HK-2 (cell line): Measurements from ENCODE around the gene KNDC1.
"Not testable (repeated sequence)": the region's sequence is repeated elsewhere in the genome, so short reads cannot be mapped to it uniquely, and the experiment has no call there.

ENCODE experiments used
- DNase-seq: peaks from one replicate; pipeline ENCODE4 v3.0.0-alpha.2; 2018; ENCODE audit not compliant: unreplicated experiment

The KNDC1 gene

DNA sequence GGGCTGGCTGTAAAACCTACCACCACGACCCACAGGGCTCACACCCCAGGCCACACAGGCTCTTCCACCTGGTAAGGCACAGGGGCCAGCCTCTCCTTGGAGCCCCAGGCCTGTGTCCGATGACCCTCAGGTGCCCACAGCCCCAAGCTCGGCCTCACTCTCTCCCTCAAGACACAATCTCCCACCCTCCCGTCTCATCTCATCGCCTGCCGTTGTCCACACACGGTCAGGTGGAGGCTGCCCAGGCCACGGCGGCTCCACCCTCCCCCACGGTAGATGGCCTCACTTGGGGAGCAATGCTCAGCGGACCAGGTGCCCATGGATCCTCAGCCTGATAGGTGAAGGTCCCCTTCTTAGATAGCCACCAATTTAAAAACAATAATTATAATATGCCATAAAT is 61.3 kb downstream of the KNDC1 start:
- no peak for DNase-seq

DNA sequence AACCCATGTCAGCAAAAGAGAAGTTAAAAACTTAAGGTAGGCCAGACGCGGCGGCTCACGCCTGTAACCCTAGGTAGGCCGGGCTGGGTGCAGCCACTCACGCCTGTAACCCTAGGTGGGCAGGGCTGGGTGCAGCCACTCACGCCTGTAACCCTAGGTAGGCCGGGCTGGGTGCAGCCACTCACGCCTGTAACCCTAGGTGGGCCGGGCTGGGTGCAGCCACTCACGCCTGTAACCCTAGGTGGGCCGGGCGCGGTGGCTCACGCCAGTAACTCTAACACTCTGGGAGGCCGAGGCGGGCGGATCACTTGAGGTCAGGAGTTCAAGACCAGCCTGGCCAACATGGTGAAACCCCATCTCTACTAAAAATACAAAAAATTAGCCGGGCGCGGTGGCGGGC is 61.7 kb downstream of the KNDC1 start:
- not testable (repeated sequence) for DNase-seq

DNA sequence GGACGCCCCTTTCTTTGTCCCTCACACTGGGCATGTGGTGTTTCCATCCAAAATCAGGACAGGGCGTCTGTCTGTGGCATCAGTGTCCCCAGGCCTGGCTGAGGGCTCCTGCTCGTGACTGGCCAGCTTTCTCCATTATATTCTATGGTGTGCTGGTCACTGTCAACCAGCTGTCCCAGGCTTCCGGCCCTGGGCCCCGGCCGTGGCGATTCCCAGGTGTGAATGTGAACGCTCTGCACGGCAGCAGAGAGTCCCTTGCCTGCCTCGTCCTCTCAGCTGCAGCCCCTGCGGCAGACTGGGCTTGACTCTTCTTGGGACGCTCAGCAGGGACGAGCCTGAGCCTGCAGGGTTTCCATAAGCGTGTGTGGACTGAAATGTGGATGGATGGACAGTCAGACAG is 64.1 kb downstream of the KNDC1 start:
- DNase-seq, result no peak

DNA sequence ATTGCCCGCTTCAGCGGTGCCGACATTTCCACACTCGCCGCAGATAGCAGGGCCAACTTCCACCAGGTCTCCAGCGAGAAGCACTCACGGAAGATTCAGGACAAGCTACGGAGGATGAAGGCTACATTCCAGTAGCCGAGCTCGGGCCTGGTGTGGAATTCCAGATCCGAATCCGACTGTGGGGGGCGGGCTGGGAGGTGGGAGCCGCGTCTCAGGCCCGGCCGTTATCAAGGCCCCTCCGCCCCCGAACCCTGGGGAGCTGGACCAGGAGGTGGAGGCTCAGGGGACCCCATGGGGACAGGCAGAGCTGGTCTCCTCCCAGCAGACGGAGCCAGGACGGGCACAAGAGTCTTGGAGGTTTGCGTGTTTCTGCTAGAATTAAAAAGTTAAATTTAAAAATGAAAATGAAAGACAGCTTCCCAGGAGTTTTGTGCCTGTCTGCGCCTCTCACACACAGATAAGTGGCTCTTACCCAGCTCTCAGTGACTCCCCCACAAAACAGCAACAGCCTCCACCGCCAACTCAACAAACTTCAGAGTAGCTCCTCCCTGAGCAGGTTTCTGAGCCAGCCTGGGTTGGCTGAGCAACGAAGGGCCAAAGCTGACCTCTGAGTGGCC is 64.8 kb downstream of the KNDC1 start:
- no peak for DNase-seq

DNA sequence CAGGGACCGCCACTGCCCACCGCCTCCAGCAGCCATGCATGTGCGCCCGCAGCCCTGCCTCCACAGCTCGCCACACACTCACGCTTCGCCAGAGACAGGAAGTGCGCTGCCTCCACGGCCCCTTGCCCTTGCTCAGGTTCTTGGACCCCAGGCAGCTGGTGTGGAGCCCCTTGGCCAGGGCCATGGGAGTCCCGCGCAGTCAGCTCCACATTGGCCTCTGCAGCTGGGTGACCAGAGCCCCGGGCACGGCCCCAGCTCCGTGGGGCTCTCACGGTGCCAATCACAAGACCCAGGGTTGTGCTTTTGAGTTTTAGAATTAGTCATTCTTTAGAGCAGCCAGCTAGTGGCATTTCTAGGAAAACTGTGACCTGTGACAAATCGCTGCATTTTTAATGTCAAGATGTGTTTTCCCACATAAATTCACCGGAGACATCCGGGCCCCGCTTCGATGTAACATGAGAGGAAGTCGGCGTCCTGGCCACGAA is 65.7 kb downstream of the KNDC1 start:
- peak; percentile 33 for DNase-seq

DNA sequence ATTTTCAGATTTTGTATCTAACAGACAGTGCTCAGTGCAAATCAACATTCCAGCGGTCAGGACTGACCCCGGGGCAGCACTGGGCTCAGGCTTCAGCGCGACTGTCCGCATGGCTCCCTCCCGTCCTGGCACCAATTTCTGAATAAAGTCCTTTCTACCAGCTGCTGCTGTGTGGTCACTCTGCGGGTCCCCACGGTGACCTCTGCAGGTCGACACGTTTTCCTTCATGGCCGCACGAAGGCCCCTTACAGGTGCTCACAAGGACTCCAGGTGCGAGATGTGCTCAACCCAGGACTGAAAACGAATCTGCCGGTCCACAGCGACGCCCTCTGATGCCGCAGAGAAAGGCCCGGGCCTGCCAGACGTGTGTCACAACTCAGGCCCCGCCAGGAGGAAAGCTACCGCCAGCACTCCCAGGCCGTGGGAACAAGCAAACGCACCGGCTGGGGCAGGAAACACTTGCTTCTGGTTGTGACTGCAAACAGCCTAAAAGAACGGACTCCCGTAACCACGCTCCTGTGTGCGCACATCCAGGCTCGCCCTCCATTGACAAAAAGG is 66.3 kb downstream of the KNDC1 start:
- DNase-seq, result no peak

DNA sequence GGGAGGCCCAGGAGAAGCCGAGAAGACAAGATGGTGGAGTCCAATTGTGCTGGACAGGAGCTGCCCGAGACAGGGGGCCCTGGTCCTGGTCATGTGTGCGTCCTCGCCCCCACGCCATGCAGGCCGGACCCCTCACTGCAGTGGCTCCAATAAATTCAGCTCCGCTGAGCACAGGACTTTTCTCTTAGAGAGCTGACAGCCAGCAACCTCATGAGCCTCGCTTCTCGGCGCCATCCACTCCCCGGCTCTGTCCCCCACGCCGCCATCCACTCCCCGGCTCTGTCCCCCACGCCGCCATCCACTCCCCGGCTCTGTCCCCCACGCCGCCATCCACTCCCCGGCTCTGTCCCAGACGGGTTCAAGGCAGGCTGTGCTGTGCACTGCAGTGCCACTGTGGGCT is 67.2 kb downstream of the KNDC1 start:
- no peak for DNase-seq

DNA sequence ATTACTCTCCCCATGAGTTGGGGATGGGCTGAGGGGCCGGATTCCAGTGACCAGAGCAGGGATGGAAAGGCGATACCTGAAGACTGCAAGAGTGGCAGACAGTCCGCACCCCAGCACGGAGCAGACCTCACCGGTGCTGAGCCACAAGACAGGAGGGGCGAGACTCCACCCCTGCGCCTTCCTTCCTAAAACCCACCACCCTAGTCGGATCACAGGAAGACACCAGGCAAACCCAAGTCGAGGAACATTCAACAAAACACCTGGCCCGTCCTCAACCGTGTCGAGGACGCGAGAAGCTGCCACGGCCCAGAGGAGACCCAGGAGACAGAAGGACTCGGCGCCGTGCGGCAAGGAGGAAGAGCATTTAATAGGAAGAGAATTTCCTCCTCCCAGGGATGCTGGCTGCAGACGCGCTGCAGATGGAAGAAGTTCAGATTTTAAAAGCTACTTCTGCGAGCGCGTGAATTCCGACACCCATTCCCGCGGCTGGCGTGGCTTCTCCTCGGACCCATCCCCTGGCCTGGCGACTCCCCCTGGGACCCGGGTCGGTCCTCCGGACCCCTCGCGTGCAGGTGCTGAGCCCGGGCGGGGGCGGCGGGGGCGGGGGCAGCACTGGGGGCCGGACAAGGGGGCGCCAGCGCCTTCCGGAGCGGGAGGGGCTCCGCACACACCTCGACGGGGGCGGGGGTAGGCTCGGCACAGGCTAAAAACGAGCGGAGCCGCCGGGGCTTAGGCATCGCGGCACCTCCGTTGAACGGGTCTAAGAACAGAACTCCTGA is 69.4 kb downstream of the KNDC1 start:
- DNase-seq, result no peak

DNA sequence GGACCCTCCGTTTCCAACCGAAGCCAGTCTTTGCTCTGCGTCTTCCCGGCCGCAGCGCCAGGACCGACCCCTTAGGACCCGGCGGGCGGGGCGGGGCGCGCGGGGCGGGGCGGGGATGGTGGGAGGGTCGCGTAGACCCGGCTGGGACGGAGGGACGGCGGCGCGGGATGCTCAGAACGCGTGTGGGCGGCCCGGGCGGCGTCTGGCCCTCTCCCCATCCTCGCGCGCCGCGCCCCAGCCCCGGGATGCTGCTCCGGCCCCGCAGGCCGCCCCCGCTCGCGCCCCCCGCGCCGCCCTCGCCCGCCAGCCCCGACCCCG is 70.0 kb downstream of the KNDC1 start, which contains the start of gene UTF1:
Gene UTF1 (plus strand): TSS at position 174 of the 318 bp plus-strand sequence. CDS start 72 bp downstream, at position 246.
- no peak for DNase-seq

DNA sequence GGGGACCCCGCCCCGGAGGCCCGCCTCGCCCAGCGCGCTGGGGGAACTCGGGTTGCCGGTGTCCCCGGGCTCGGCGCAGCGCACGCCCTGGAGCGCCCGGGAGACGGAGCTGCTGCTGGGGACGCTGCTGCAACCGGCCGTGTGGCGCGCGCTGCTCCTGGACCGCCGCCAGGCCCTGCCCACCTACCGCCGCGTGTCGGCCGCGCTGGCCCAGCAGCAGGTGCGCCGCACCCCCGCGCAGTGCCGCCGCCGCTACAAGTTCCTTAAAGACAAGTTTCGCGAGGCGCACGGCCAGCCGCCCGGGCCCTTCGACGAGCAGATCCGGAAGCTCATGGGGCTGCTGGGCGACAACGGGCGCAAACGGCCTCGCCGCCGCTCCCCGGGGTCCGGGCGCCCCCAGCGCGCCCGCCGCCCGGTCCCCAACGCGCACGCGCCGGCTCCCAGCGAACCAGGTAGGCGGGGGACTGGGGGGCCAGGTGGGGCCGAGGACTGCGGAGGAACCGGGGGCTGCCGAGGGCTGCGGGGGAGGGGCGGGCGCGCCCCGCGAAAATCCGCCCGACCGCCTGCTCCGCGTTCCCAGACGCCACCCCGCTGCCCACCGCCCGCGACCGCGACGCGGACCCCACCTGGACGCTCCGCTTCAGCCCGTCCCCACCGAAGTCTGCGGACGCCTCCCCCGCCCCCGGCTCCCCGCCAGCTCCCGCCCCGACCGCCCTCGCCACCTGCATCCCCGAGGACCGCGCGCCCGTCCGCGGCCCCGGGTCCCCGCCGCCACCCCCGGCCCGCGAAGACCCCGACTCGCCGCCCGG is 70.6 kb downstream of the KNDC1 start:
- no peak for DNase-seq

DNA sequence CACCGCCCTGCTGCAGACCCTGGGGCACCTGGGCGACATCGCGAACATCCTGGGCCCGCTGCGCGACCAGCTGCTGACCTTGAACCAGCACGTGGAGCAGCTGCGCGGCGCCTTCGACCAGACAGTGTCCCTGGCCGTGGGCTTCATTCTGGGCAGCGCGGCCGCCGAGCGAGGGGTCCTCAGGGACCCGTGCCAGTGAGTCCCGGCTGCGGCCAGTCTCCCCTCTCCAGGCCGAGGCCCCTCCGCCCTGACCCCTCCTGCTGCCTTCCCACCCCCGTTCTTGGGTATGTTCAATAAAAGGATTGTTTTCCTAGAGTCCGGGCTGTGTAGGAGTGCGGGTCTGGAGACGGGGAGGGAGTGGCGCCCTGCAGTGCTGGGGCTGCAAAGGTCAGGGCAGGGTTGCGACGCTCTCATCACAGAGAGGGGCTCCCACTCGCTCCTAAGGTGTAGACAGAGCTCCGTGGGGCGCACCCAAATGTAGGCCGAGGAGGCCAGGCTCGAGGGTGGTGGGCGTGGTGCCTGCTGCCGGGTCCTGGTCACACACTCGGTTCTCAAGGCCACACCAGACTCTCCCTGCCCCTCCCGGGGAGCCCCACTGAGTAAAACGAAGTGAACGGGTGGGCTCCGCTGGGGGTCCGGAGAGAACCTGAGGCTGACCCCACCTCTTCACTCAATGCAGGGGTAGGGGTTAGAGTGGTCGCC is 71.4 kb downstream of the KNDC1 start:
- DNase-seq, result no peak

DNA sequence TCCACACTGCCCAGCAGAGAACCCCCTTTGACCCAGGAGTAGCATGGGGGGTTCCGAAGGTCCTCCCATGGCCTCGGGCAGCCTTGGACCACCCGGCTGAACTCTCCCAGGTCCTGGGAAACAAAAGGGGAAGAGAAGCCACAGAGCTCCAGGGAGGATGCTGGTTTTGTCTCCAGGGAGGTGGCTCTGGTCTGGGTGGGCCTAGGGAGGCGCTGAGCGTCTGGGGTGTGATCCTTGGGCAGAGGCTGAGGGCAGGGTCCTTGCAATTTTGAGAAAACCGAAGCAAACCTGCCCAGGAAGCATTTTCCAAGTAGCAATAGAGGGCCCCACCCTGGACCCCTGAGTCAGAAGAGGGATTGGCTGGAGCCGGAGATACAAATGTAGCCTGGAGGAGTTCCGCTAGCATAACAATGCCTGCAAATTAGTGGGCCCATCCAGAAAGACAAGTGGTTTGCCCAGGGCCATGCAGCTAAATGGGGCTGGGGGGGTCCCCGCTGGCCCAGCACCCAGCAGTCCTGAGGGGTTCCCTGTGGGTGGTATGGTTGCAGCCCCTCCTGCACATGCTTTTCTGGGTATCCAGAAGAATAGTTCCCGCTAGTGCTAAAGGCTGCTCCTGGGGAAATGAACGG is 72.0 kb downstream of the KNDC1 start:
- DNase-seq, result no peak

DNA sequence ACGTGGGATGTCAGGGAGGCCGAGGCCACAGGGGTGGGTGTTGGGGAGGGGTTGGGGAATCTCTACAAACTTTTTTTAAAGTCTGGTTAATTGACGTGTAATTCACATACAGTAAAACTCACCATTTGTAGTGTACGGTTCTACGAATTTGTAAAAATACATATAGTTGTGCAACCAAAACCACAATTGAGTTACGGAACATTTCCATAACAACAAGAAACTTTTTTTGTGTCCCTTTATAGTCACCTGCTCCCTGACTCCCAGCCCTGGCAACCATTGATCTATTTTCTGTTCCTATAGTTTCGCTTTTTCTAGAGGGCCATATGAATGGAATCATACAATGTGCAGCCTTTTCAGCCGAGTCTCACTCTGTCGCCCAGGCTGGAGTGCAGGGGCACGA is 74.8 kb downstream of the KNDC1 start:
- DNase-seq, result not testable (repeated sequence)

DNA sequence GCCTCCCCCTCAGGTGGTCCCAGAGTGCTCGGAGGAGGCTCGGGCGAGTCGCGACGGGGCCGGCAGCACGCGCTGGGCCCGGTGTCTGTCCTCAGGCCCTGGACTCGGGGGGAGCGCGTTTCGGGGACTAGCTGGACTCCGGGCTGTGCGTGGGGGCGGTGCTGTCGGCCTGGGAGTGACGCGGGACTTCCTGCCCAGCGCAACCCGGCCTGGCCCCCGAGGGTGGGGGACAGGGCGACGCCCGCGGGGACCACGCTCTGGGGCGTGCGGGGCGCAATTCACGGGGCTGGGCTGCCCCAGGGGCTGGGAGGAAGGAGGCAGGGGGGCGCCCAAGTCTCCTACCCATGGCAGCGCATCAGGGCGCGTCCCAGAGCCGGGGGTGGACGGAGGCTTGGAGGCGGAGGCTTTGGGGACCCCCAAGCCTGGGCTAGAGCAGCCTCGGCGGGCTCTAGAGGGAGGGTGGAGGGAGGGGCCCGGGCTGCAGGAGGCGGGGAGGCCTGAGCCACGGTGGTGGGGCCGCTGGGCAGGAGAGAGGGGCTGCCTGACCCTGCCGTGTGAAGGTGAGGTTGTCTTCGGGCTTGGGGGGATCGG is 75.3 kb downstream of the KNDC1 start:
- no peak for DNase-seq

DNA sequence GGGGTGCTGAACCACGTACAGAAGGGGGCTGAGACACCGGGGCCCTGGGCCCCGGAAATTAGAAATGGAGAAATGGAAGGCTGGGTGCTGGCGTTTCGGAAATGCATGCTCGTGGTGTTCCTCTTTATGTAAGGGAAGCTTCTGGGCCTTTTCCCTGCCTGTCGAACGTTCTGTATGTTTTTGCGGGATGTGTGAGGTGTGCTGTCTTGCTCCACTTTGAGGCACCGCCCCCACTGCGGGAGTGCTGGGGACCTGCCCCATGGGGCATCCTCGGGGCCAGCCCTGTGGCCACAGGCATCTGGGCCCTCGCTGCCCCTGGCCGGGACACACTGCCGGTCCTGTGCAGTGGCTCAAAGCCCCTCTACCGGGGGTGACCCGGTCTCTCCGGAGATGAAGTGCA is 75.9 kb downstream of the KNDC1 start:
- DNase-seq, result no peak

DNA sequence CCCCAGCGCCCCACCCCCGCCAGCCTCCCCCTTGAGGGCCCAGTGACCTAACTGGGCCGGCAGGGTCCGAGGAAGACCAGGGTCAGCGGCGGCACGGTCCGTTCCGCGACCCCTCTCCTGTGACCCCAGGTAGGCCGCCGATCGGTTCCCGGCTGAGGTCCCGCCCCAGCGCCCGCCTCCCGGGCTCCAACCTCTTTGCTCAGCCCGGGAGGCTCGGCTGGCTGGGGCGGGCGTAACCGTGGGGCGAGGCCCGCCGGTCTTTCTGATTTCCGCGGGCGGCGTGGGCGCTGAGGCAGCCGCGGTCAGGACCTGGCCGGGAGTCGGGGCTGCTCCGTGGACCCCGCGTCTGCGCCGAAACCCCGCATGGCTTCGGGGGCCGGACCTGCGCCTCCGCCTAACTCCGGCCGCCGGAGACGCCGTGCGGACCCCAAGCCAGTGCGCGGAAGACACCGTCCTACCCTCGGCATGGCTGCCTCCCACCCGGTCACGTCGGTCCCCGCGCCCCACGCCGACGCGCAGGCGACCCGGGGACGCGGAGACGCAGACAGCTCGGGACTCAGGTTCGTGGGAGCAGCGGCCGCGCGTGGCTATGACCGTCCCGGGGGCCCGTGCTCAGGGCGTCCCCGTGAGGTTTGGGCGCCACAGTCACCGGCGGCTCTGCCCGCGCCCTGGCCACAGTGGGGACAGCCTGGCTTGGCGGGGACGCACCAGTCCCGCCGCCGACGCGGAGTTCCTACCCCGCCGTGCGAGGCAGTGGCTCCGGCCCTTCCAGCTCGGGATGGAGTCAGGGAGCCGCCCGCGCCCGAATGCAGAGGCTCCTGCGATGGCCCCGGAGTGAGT is 76.6 kb downstream of the KNDC1 start:
- no peak for DNase-seq

DNA sequence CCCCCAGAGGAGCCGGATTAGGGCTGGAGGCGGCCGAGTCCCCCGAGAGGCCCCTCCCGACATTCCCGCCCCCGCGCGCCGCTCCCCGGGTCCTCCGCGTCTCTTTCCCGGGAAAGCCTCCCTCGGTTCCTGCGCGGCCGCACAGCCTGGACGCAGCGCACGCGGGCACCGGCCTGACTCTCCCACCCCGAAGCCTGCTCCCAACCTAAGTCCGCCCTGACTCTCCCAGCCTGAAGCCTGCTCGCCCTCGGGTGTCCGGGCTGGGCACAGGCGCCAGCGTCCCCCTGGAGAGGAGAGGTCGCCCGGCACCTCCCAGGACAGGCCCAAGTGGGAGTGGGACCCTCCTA is 77.2 kb downstream of the KNDC1 start:
- DNase-seq, result no peak

DNA sequence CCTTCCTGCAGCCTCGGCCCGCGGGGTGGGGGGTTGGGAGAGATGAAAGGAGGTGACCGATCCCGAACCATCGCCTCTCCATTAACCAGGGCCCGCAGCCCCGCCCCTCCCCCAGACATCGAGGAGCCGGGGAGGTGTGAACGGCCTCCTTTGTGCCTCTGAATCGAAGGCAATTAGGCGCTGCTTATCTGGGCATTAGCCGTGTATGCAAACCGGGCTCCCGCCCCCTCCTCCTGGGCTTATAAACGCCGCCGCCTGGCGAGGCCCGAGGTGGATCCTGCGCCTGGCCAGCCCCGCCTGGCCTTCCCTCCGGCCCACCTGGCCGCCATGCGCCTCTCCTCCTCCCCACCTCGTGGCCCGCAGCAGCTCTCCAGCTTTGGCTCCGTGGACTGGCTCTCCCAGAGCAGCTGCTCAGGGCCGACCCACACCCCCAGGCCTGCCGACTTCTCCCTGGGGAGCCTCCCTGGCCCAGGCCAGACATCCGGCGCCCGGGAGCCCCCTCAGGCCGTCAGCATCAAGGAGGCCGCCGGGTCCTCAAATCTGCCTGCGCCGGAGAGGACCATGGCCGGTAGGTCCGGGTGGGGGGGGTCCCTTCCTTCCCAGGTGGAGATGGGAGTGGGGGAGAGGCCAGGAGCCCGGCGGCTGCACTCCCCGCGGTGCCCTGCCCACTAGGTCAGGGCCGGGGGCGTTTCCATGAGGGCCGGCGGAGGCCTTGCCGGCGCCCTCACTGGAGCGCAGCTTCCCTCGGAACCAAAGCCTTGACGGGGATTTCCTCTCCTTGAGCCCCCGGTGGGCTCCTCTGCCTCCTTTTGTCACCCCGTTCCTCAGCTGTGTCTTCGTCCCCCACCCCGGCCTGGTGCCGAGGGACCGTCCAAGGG is 77.8 kb downstream of the KNDC1 start, which contains the start of gene VENTX:
Gene VENTX (plus strand): TSS at position 268 of the 878 bp plus-strand sequence. CDS start 60 bp downstream, at position 328.
- no peak for DNase-seq

DNA sequence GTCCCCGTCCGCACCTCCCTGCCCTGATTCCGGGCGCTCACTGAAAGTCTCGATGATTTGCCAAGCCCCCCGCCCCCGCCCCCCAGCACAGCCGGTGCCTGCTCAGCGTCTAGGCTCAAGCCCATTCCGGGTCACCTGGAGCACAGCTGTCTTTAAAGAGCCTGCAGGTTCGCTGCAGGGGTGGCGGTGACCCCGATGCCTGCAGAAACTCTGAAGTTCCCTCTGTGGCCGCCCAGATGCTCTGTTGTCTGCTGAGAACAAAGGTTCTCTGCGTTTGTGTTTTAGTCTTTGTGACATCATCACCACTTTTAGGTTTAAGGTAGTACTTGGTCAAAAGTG is 78.4 kb downstream of the KNDC1 start:
- no peak for DNase-seq
